ENCODE results near the gene SGSH.

Gene SGSH

DNA sequence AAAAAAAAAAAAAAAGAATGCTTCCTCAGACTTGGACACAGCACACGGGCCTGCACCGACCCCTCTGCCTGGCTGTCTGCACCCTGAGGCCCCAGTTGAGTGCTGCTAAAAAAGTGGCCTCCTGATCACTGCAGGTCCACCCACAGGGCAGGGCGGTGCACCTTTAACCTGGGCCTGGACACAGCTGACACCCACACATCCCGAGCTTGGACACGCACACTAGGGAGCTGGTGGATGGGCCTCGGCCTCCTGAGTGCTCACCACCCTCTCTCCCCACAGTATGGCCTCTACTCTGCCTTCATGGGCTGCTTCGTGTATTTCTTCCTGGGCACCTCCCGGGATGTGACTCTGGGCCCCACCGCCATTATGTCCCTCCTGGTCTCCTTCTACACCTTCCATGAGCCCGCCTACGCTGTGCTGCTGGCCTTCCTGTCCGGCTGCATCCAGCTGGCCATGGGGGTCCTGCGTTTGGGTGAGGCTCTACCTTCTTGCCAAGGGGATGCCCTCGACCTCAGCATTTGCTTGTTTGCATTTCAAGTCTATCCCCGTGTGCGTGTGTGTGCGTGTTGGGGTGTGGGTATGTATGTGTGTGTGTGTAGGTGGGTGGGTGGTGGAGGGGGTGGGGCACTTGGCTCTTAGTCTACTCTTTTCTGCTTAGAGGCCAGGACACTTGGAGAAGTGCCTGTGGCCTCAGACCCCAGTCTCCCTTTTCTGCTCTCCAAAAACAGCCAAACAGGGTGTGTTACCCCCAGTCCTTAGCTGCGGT is 2.4 kb upstream of the SGSH start:
- TF ChIP-seq CSDC2 (CRISPR knock-in tag; IDR thresholded peaks at IDR 0.05) (no peak), ZNF70 (CRISPR knock-in tag; IDR thresholded peaks at IDR 0.05) (no peak), ZFP3 (CRISPR knock-in tag; IDR thresholded peaks at IDR 0.05) (no peak), ESRRG (CRISPR knock-in tag; IDR thresholded peaks at IDR 0.05) (no peak), ISL1 (CRISPR knock-in tag; IDR thresholded peaks at IDR 0.05) (no peak), BACH2 (CRISPR knock-in tag; IDR thresholded peaks at IDR 0.05; ENCODE audit: borderline replicate concordance) (no peak), ZFP30 (CRISPR knock-in tag; IDR thresholded peaks at IDR 0.05) (no peak), SNAI2 (CRISPR knock-in tag; IDR thresholded peaks at IDR 0.05) (no peak), TCF4 (CRISPR knock-in tag; IDR thresholded peaks at IDR 0.05; ENCODE audit: borderline replicate concordance) (no peak), ZNF8 (CRISPR knock-in tag; IDR thresholded peaks at IDR 0.05) (no peak), TOX (CRISPR knock-in tag; IDR thresholded peaks at IDR 0.05; ENCODE audit: borderline replicate concordance) (no peak), ZNF565 (CRISPR knock-in tag; conservative IDR thresholded peaks at IDR 0.05; ENCODE audit: low read depth) (no peak), RARB (CRISPR knock-in tag; IDR thresholded peaks at IDR 0.05) (no peak)
- TF ChIP-seq, protein P1, sequence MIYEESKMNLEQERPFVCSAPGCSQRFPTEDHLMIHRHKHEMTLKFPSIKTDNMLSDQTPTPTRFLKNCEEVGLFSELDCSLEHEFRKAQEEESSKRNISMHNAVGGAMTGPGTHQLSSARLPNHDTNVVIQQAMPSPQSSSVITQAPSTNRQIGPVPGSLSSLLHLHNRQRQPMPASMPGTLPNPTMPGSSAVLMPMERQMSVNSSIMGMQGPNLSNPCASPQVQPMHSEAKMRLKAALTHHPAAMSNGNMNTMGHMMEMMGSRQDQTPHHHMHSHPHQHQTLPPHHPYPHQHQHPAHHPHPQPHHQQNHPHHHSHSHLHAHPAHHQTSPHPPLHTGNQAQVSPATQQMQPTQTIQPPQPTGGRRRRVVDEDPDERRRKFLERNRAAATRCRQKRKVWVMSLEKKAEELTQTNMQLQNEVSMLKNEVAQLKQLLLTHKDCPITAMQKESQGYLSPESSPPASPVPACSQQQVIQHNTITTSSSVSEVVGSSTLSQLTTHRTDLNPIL (CRISPR knock-in tag; IDR thresholded peaks at IDR 0.05; ENCODE audit: low read depth) = no peak
- TF ChIP-seq, protein P2, sequence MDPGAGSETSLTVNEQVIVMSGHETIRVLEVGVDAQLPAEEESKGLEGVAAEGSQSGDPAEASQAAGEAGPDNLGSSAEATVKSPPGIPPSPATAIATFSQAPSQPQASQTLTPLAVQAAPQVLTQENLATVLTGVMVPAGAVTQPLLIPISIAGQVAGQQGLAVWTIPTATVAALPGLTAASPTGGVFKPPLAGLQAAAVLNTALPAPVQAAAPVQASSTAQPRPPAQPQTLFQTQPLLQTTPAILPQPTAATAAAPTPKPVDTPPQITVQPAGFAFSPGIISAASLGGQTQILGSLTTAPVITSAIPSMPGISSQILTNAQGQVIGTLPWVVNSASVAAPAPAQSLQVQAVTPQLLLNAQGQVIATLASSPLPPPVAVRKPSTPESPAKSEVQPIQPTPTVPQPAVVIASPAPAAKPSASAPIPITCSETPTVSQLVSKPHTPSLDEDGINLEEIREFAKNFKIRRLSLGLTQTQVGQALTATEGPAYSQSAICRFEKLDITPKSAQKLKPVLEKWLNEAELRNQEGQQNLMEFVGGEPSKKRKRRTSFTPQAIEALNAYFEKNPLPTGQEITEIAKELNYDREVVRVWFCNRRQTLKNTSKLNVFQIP (CRISPR knock-in tag; IDR thresholded peaks at IDR 0.05; ENCODE audit: borderline replicate concordance, low read depth) = no peak
- TF ChIP-seq, protein P3, sequence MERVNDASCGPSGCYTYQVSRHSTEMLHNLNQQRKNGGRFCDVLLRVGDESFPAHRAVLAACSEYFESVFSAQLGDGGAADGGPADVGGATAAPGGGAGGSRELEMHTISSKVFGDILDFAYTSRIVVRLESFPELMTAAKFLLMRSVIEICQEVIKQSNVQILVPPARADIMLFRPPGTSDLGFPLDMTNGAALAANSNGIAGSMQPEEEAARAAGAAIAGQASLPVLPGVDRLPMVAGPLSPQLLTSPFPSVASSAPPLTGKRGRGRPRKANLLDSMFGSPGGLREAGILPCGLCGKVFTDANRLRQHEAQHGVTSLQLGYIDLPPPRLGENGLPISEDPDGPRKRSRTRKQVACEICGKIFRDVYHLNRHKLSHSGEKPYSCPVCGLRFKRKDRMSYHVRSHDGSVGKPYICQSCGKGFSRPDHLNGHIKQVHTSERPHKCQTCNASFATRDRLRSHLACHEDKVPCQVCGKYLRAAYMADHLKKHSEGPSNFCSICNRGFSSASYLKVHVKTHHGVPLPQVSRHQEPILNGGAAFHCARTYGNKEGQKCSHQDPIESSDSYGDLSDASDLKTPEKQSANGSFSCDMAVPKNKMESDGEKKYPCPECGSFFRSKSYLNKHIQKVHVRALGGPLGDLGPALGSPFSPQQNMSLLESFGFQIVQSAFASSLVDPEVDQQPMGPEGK (CRISPR knock-in tag; IDR thresholded peaks at IDR 0.05; ENCODE audit: borderline replicate concordance) = no peak
- no peak for ATAC-seq

DNA sequence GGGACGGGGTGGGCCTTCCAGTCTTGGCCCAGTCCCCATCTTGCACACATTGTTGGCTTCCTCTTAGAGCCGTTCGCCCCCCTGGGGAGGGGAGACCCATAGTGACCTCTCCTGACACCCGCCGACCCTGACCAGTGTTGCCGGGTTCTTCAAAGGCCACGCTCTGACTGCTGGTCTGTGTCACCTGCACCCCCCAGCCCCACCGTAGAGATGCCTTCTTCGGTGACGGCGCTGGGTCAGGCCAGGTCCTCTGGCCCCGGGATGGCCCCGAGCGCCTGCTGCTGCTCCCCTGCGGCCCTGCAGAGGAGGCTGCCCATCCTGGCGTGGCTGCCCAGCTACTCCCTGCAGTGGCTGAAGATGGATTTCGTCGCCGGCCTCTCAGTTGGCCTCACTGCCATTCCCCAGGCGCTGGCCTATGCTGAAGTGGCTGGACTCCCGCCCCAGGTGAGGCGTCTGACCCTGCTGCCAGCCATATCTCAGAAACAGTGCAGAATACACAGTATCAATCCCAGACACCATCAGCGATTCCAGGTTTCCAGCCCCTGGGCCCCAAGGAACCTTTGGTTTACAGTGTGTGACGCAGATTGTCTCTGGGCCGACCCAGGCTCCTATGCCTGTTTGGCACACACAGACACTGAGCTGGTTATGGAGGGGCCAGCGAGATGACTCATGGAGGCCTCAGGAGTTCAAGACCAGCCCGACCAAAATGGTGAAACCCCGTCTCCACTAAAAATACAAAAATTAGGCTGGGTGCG is 1.4 kb upstream of the SGSH start:
- TF ChIP-seq, protein P1 (CRISPR knock-in tag; IDR thresholded peaks at IDR 0.05; ENCODE audit: low read depth) = no peak
- TF ChIP-seq ZFP30 (CRISPR knock-in tag; IDR thresholded peaks at IDR 0.05) = no peak
- TF ChIP-seq RARB (CRISPR knock-in tag; IDR thresholded peaks at IDR 0.05) = no peak
- TF ChIP-seq, protein P4, sequence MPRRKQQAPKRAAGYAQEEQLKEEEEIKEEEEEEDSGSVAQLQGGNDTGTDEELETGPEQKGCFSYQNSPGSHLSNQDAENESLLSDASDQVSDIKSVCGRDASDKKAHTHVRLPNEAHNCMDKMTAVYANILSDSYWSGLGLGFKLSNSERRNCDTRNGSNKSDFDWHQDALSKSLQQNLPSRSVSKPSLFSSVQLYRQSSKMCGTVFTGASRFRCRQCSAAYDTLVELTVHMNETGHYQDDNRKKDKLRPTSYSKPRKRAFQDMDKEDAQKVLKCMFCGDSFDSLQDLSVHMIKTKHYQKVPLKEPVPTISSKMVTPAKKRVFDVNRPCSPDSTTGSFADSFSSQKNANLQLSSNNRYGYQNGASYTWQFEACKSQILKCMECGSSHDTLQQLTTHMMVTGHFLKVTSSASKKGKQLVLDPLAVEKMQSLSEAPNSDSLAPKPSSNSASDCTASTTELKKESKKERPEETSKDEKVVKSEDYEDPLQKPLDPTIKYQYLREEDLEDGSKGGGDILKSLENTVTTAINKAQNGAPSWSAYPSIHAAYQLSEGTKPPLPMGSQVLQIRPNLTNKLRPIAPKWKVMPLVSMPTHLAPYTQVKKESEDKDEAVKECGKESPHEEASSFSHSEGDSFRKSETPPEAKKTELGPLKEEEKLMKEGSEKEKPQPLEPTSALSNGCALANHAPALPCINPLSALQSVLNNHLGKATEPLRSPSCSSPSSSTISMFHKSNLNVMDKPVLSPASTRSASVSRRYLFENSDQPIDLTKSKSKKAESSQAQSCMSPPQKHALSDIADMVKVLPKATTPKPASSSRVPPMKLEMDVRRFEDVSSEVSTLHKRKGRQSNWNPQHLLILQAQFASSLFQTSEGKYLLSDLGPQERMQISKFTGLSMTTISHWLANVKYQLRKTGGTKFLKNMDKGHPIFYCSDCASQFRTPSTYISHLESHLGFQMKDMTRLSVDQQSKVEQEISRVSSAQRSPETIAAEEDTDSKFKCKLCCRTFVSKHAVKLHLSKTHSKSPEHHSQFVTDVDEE (CRISPR knock-in tag; IDR thresholded peaks at IDR 0.05) = no peak
- no peak for TF ChIP-seq PPARA (CRISPR knock-in tag; IDR thresholded peaks at IDR 0.05; ENCODE audit: borderline replicate concordance)
- TF ChIP-seq ZNF8 (CRISPR knock-in tag; IDR thresholded peaks at IDR 0.05) = no peak
- TF ChIP-seq OSR1 (CRISPR knock-in tag; IDR thresholded peaks at IDR 0.05) = no peak
- TF ChIP-seq ISL1 (CRISPR knock-in tag; IDR thresholded peaks at IDR 0.05) = no peak
- TF ChIP-seq, protein P5, sequence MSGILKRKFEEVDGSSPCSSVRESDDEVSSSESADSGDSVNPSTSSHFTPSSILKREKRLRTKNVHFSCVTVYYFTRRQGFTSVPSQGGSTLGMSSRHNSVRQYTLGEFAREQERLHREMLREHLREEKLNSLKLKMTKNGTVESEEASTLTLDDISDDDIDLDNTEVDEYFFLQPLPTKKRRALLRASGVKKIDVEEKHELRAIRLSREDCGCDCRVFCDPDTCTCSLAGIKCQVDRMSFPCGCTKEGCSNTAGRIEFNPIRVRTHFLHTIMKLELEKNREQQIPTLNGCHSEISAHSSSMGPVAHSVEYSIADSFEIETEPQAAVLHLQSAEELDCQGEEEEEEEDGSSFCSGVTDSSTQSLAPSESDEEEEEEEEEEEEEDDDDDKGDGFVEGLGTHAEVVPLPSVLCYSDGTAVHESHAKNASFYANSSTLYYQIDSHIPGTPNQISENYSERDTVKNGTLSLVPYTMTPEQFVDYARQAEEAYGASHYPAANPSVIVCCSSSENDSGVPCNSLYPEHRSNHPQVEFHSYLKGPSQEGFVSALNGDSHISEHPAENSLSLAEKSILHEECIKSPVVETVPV (CRISPR knock-in tag; IDR thresholded peaks at IDR 0.05) = no peak
- TF ChIP-seq ESRRG (CRISPR knock-in tag; IDR thresholded peaks at IDR 0.05) = no peak
- no peak for TF ChIP-seq TCF4 (CRISPR knock-in tag; IDR thresholded peaks at IDR 0.05; ENCODE audit: borderline replicate concordance)
- TF ChIP-seq, protein P3 (CRISPR knock-in tag; IDR thresholded peaks at IDR 0.05; ENCODE audit: borderline replicate concordance) = no peak
- no peak for TF ChIP-seq BACH2 (CRISPR knock-in tag; IDR thresholded peaks at IDR 0.05; ENCODE audit: borderline replicate concordance)
- no peak for ATAC-seq

Measured in SK-N-SH treated with all-trans-retinoic acid at 6 μM for 48 hours (cell line).